IPS-18a (cell line): ENCODE data around the gene EPB41L4A.

Experiments used
- H3K27ac ChIP-seq: one replicate; pipeline ENCODE4 v1.5.1; 2013; ENCODE audit warnings: low read length
- H3K27me3 ChIP-seq: one replicate; pipeline ENCODE4 v1.6.1; 2013; ENCODE audit warnings: mild to moderate bottlenecking, low read length; ENCODE audit not compliant: control insufficient read depth, insufficient read depth
- H3K36me3 ChIP-seq: one replicate; pipeline ENCODE4 v1.6.1; 2013; ENCODE audit warnings: low read depth, low read length; ENCODE audit not compliant: control insufficient read depth
- H3K4me1 ChIP-seq: one replicate; pipeline ENCODE4 v1.6.1; 2013; ENCODE audit warnings: low read depth, low read length; ENCODE audit not compliant: control insufficient read depth
- H3K4me3 ChIP-seq: one replicate; pipeline ENCODE4 v1.5.1; 2013; ENCODE audit warnings: low read length
- H3K9ac ChIP-seq: one replicate; pipeline ENCODE4 v1.6.1; 2013; ENCODE audit warnings: mild to moderate bottlenecking, low read length, moderate library complexity
- H3K9me3 ChIP-seq: one replicate; pipeline ENCODE4 v1.6.1; 2013; ENCODE audit warnings: low read depth, low read length; ENCODE audit not compliant: control insufficient read depth

EPB41L4A gene

GRCh38 chr5:112165897-112166737, 253.0 kb downstream of the EPB41L4A start:
- Histone ChIP-seq H3K4me3 (no peak overlapping the region), H3K9me3 (no peaks in the 10 kb centered on the region), H3K36me3 (peaks cover 49% of the 10 kb centered on the region), H3K4me1 (peaks cover 23% of the 10 kb centered on the region), H3K27ac (peak overlapping the region; percentile 32), H3K9ac (peak overlapping the region; percentile 54), H3K27me3 (no peaks in the 10 kb centered on the region)

GRCh38 chr5:112165399-112165798, 253.7 kb downstream of the EPB41L4A start:
- peak overlapping the region; percentile 54 for H3K9ac ChIP-seq
- H3K27ac ChIP-seq, result peak overlapping the region; percentile 32
- H3K4me3 ChIP-seq, result no peak overlapping the region
- H3K27me3 ChIP-seq, result no peaks in the 10 kb centered on the region
- H3K4me1 ChIP-seq, result peaks cover 23% of the 10 kb centered on the region
- peaks cover 49% of the 10 kb centered on the region for H3K36me3 ChIP-seq
- H3K9me3 ChIP-seq, result no peaks in the 10 kb centered on the region

- Histone ChIP-seq H3K36me3 (peaks cover 49% of the 10 kb centered on the region), H3K4me1 (peaks cover 23% of the 10 kb centered on the region), H3K9ac (peak overlapping the region; percentile 26), H3K27me3 (no peaks in the 10 kb centered on the region), H3K9me3 (no peaks in the 10 kb centered on the region), H3K27ac (no peak overlapping the region), H3K4me3 (no peak overlapping the region)
These were observed 255.6 kb downstream of the EPB41L4A start for GRCh38 chr5:112163435-112163834.

GRCh38 chr5:112161392-112161748, 257.7 kb downstream of the EPB41L4A start:
- Histone ChIP-seq H3K27ac (peak overlapping the region; percentile 90), H3K9me3 (no peaks in the 10 kb centered on the region)

GRCh38 chr5:112160652-112161391, 258.3 kb downstream of the EPB41L4A start:
- H3K9ac ChIP-seq, result peak overlapping the region; percentile 99
- no peaks in the 10 kb centered on the region for H3K9me3 ChIP-seq
- peak overlapping the region; percentile 94 for H3K4me3 ChIP-seq
- H3K36me3 ChIP-seq, result peaks cover 42% of the 10 kb centered on the region
- peaks cover 14% of the 10 kb centered on the region for H3K4me1 ChIP-seq
- no peaks in the 10 kb centered on the region for H3K27me3 ChIP-seq
- H3K27ac ChIP-seq, result peak overlapping the region; percentile 90

More at GRCh38 chr5:112161392-112161748, 257.7 kb downstream of the EPB41L4A start:
- peak overlapping the region; percentile 94 for H3K4me3 ChIP-seq
- peaks cover 19% of the 10 kb centered on the region for H3K4me1 ChIP-seq
- peaks cover 42% of the 10 kb centered on the region for H3K36me3 ChIP-seq
- peak overlapping the region; percentile 99 for H3K9ac ChIP-seq
- no peaks in the 10 kb centered on the region for H3K27me3 ChIP-seq

- H3K9ac ChIP-seq, result no peak overlapping the region
These were observed 259.6 kb downstream of the EPB41L4A start for GRCh38 chr5:112159435-112159834.

GRCh38 chr5:112156211-112156610, 262.9 kb downstream of the EPB41L4A start:
- Histone ChIP-seq H3K9me3 (no peaks in the 10 kb centered on the region), H3K4me3 (no peak overlapping the region), H3K36me3 (no peaks in the 10 kb centered on the region), H3K27me3 (no peaks in the 10 kb centered on the region), H3K9ac (no peak overlapping the region), H3K27ac (no peak overlapping the region), H3K4me1 (no peaks in the 10 kb centered on the region)

More at GRCh38 chr5:112159435-112159834, 259.6 kb downstream of the EPB41L4A start:
- H3K4me1 ChIP-seq, result peaks cover 9% of the 10 kb centered on the region
- no peak overlapping the region for H3K27ac ChIP-seq
- no peaks in the 10 kb centered on the region for H3K27me3 ChIP-seq
- H3K9me3 ChIP-seq, result no peaks in the 10 kb centered on the region
- no peak overlapping the region for H3K4me3 ChIP-seq
- peaks cover 29% of the 10 kb centered on the region for H3K36me3 ChIP-seq

GRCh38 chr5:112154940-112155686, 264.0 kb downstream of the EPB41L4A start:
- no peak overlapping the region for H3K4me3 ChIP-seq
- H3K4me1 ChIP-seq, result no peaks in the 10 kb centered on the region
- H3K9ac ChIP-seq, result no peak overlapping the region
- H3K36me3 ChIP-seq, result no peaks in the 10 kb centered on the region
- H3K27ac ChIP-seq, result no peak overlapping the region
- no peaks in the 10 kb centered on the region for H3K27me3 ChIP-seq
- H3K9me3 ChIP-seq, result no peaks in the 10 kb centered on the region

- Histone ChIP-seq H3K27me3 (no peaks in the 10 kb centered on the region), H3K27ac (no peak overlapping the region), H3K36me3 (no peaks in the 10 kb centered on the region), H3K9ac (no peak overlapping the region), H3K4me3 (no peak overlapping the region), H3K9me3 (no peaks in the 10 kb centered on the region), H3K4me1 (no peaks in the 10 kb centered on the region)
These were observed 269.4 kb downstream of the EPB41L4A start for GRCh38 chr5:112149727-112150126.

GRCh38 chr5:112146323-112147226, 272.5 kb downstream of the EPB41L4A start:
- Histone ChIP-seq H3K36me3 (no peaks in the 10 kb centered on the region), H3K4me1 (no peaks in the 10 kb centered on the region), H3K9me3 (no peaks in the 10 kb centered on the region), H3K9ac (no peak overlapping the region), H3K27ac (no peak overlapping the region), H3K4me3 (no peak overlapping the region), H3K27me3 (no peaks in the 10 kb centered on the region)
